ENCODE measurements around the gene FAM193B. TPM values are rescaled to one million over a fixed set of nuclear protein-coding genes. Genes with fewer than 3 reads are reported as not detected.
"Not testable (repeated sequence)": the region's sequence is repeated elsewhere in the genome, so short reads cannot be mapped to it uniquely, and the experiment has no call there.

Gene FAM193B
- total RNA-seq, 2 experiments from 2014 or later: 47.2 to 52.9 TPM

- not testable (repeated sequence) for H3K9me3 Mint-ChIP-seq, DNase-seq, H3K36me3 Mint-ChIP-seq, H3K4me1 Mint-ChIP-seq, H3K27ac Mint-ChIP-seq, H3K4me3 Mint-ChIP-seq, H3K27me3 Mint-ChIP-seq
Observed at GRCh38 chr5:177534433-177534832, 19.9 kb downstream of the FAM193B start.

DNA sequence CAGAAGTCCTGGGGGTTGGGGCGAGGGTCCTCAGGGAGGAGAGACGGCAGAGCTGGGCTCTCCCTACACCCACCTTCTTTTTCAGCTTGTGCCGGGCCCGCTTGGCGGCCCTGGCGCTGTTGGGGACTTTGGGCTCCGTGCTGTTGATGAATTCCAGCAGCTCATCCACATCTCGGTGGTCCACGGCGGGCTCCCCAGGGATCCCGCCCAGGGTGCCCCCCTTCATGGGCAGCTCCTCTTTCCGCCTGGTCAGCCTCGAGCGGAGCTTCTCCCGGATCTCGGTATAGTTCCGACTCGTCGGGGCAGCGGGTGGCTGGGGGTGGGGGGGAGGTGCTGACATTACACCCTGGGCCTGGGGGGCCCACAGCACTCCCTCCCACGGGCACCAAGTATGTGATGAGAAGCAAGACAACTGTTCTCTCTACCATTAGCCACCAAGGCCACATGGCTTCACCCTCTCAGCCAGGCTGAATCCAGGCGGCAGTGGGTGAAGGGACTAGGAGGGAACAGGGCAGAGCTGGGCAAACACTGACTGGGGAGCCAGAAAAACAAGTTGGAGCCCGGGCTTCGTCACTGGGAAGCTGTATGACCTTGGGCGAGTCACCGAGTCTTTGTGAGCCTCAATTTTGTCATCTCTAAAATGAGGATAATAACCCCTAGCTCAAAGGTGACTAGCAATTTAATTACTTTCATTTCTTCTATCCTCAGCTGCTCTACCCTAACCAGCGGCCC, 23.0 kb downstream of the FAM193B start:
- no peaks in the 10 kb centered on the region for H3K27me3 Mint-ChIP-seq
- peaks cover 8% of the 10 kb centered on the region for H3K36me3 Mint-ChIP-seq
- H3K4me3 Mint-ChIP-seq: no peak overlapping the region
- H3K27ac Mint-ChIP-seq: no peak overlapping the region
- H3K9me3 Mint-ChIP-seq: no peaks in the 10 kb centered on the region
- no peak for DNase-seq
- H3K4me1 Mint-ChIP-seq: no peaks in the 10 kb centered on the region

DNA sequence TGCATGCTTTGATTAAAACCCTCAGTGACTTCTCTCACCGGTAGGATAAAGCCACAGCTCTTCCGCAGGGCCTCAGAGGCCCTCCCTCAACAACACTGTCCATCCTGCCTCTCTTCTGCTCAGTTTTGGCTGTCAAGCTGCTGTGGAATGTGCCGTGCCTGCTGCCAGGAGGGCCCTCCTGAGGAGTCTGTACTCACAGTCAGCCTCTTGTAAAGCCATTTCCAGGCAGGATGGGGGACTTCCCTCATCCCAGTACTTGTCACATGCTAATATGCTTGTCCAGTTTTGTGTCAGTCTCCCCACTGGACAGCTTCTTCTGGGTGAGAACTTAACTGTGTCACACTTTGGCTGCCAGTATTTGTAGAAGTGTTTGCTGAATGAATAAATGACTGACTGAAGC, 23.7 kb downstream of the FAM193B start:
- Mint-ChIP-seq H3K36me3 (peaks cover 8% of the 10 kb centered on the region), H3K4me1 (no peaks in the 10 kb centered on the region), H3K27ac (no peak overlapping the region), H3K9me3 (no peaks in the 10 kb centered on the region), H3K4me3 (no peak overlapping the region), H3K27me3 (no peaks in the 10 kb centered on the region)
- DNase-seq: no peak

GRCh38 chr5:177529247-177530203, 24.8 kb downstream of the FAM193B start:
- Mint-ChIP-seq H3K27ac (no peak overlapping the region), H3K36me3 (peaks cover 6% of the 10 kb centered on the region), H3K9me3 (no peaks in the 10 kb centered on the region), H3K4me1 (no peaks in the 10 kb centered on the region), H3K27me3 (no peaks in the 10 kb centered on the region), H3K4me3 (no peak overlapping the region)
- DNase-seq: no peak

DNA sequence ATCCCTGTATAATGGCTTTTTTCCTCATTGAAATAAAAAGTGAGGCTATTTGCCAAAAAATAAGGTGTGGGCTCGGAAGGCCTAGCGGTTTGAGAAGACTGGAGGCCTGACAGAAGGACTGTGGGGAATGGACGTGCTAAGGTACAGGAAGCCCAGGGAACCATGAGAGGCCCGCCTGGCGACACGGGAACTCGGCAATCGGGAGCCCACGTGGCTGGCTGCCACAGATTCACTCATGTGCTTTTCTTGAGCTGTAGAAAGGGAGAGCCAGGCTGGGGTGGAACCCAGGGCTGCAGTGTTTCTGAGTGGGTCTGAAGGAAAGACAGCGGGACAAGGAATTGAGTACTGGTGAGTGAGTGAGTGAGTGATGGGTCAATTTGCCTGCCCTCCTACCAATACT, 25.7 kb downstream of the FAM193B start:
- no peak overlapping the region for H3K27ac Mint-ChIP-seq
- H3K27me3 Mint-ChIP-seq: no peaks in the 10 kb centered on the region
- no peak overlapping the region for H3K4me3 Mint-ChIP-seq
- DNase-seq: no peak
- no peaks in the 10 kb centered on the region for H3K9me3 Mint-ChIP-seq
- no peaks in the 10 kb centered on the region for H3K4me1 Mint-ChIP-seq
- peaks cover 6% of the 10 kb centered on the region for H3K36me3 Mint-ChIP-seq

DNA sequence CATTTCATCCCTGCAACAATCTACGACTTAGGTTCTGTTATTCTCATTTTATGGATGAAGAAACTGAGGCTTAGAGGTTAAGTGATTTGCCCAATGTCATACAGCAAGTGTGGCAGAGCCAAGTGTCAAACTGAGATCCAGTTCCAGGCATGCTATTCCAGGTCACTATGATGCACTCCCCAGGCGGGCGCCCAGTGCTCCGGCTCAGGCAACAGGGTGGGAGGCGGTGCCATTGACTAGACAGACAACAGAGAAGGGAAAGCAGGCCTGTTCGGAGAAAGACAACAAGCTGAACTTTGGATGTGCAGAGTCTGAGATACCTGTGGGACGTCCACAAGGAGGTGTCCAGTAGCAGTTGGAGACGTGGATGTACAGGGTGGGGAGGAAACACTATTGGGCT, 26.8 kb downstream of the FAM193B start:
- Mint-ChIP-seq H3K27ac (no peak overlapping the region), H3K4me1 (no peaks in the 10 kb centered on the region), H3K36me3 (peaks cover 6% of the 10 kb centered on the region), H3K9me3 (no peaks in the 10 kb centered on the region), H3K27me3 (no peaks in the 10 kb centered on the region), H3K4me3 (no peak overlapping the region)
- DNase-seq: no peak

DNA sequence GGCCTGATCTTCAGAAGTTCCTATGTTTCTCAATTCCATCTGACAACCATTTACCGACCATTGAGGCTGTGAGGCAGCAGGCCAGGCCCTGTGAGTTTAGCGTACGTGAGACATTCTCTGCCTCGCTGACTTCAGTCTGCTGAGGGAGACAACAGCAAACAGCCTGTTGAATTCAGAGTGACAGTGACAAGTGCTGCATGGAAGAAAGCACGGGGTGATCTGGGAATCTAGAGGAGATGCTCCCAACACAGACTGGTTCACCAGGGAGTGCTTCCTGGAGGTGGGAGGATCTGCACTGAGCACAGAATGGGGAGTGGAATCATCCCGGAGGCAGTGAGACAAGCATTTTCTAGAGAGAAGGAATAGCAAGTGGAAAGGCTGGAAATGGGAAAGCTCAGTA, 27.6 kb downstream of the FAM193B start:
- Mint-ChIP-seq H3K27ac (no peak overlapping the region), H3K9me3 (no peaks in the 10 kb centered on the region), H3K4me3 (no peak overlapping the region), H3K4me1 (peaks cover under 1% of the 10 kb centered on the region), H3K27me3 (no peaks in the 10 kb centered on the region), H3K36me3 (peaks cover 3% of the 10 kb centered on the region)
- no peak for DNase-seq

- Mint-ChIP-seq H3K4me1 (peaks cover 6% of the 10 kb centered on the region), H3K27me3 (no peaks in the 10 kb centered on the region), H3K9me3 (no peaks in the 10 kb centered on the region), H3K27ac (no peak overlapping the region), H3K36me3 (peaks cover 3% of the 10 kb centered on the region), H3K4me3 (no peak overlapping the region)
- no peak for DNase-seq
Observed at GRCh38 chr5:177526191-177526590, 28.2 kb downstream of the FAM193B start.

DNA sequence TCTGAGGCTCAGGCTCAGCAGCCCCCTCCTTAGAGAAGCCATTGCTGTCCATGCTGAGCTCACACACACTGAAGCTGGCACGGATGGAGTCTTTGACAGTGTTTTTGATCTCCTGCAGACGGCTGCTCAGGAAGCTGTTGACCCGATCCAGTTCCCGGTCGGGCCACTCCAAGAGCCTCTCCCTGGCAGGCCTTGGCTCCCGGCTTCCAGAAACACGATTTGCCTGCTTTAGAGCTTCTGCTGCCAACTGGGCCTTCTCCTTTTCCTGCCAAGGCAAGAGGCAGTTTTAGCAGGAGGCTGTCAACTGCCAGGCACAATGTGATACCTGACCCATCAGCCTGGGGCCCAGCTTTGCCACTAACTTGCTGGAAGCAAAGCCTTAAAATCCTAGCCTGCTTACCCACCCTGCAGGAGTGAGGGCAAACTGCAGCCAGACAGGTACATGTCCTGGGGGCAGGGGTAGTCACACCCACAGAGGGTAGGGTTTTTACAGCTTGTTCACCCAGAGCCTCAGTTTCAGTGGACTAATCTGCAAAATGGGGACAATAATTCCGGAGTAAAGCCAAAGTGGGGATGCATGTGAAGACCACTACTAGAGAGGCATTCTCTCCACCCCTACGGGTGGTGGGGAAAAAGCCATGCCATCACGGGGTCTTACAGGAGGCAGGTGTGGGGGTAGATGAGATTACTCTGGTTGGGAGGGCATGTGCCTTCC, 29.3 kb downstream of the FAM193B start:
- DNase-seq: no peak
- Mint-ChIP-seq H3K9me3 (no peaks in the 10 kb centered on the region), H3K27me3 (no peaks in the 10 kb centered on the region), H3K27ac (no peak overlapping the region), H3K4me1 (peaks cover 13% of the 10 kb centered on the region), H3K36me3 (no peaks in the 10 kb centered on the region), H3K4me3 (no peak overlapping the region)

GRCh38 chr5:177524539-177524900, 29.8 kb downstream of the FAM193B start:
- no peak for DNase-seq
- no peaks in the 10 kb centered on the region for H3K27me3 Mint-ChIP-seq
- H3K9me3 Mint-ChIP-seq: no peaks in the 10 kb centered on the region
- H3K36me3 Mint-ChIP-seq: no peaks in the 10 kb centered on the region
- peaks cover 19% of the 10 kb centered on the region for H3K4me1 Mint-ChIP-seq
- no peak overlapping the region for H3K27ac Mint-ChIP-seq
- H3K4me3 Mint-ChIP-seq: no peak overlapping the region

DNA sequence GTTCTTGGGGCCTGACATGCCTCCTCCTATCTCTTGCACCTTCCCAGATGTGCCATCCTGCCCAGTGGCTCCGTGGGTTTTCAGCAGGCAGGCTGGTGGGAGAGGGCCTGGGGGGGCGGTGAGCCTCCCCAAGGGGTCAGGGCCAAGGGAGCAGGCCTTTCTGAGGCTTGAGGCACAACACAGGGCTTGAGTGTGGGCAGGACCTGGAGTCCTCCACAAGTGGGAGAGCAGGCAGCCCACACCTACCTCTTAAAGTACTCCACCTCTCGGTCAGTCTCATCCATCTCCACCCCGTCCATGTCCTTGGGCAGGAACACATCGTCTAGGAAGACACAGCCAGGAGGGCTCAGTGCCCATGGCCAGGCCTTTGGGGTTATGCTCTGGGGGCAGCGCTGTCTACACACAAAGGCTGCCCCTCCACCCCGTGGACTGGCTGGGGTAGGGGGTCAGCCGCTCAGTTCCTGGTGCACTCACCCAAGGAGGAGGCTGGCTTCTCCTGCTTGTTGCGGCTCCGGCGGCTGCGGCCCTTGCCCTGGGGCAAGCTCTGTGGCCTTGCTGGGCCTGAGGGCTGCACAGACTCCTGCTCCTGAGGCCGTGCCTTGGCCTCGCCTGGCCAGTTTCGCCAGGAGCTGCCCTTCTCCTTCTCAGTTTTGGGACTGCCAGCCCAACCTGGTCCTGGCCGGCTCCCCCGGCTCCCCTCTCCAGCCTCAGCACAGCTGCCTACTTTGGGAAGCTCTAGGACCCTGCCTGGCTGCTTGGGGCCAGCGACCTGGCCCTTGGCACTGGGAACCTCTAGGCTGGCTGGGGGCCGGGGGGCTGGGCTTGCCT, 30.4 kb downstream of the FAM193B start:
- no peaks in the 10 kb centered on the region for H3K27me3 Mint-ChIP-seq
- H3K36me3 Mint-ChIP-seq: no peaks in the 10 kb centered on the region
- H3K4me3 Mint-ChIP-seq: no peak overlapping the region
- H3K9me3 Mint-ChIP-seq: no peaks in the 10 kb centered on the region
- peaks cover 25% of the 10 kb centered on the region for H3K4me1 Mint-ChIP-seq
- no peak for DNase-seq
- H3K27ac Mint-ChIP-seq: no peak overlapping the region

DNA sequence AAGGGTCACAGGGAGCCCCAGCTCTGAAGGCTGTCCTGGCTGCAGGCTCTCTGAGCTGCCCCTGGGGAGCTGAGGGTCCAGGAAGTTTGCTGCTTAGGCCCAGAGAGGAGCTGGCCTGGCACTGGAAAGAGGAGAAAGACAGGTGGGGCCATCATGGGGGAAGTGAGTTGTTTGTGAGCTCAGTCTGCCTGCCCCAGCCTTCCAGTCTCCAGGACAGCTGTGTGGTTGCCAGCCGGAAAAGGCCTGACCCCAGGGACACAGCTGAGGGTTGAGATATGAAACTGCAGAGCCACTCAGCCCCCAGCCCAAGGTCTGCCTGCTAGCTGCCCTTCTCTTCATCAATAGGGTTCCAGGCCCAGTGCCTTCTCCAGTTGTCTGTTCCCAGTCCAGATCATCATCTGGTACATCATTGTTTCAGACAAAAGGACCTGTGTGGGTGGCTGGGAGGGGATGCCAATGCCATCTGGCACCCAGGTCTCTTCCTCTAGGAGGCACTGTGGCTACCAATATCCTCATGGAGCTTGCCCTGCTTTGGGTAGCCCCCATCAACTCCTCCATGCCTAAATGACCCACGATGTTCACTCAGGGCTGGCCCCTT, 33.3 kb downstream of the FAM193B start:
- H3K27ac Mint-ChIP-seq: peak overlapping the region; percentile 73
- H3K27me3 Mint-ChIP-seq: no peaks in the 10 kb centered on the region
- no peak for DNase-seq
- no peak overlapping the region for H3K4me3 Mint-ChIP-seq
- H3K9me3 Mint-ChIP-seq: no peaks in the 10 kb centered on the region
- peaks cover 28% of the 10 kb centered on the region for H3K4me1 Mint-ChIP-seq
- H3K36me3 Mint-ChIP-seq: peaks cover 12% of the 10 kb centered on the region

DNA sequence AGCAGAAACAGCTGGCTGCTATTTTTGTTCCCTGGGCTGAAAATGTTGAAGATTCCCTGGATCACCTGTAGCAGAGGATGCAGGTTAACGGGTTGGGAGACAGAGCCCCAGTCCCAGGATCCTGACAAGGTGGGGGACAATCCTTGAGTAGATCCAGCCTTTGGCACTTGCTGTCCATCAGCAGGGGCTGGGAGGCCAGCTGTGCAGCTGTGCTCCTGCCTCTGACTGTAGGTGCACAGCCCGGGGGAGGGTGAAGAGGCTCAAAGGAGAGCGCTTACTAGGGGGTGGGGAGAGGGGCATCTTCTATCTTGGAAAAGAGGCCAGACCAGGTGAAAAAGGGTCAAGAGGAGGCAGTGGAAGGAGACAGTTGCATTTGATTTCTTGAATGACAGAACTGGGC, 34.1 kb downstream of the FAM193B start:
- Mint-ChIP-seq H3K4me1 (peaks cover 35% of the 10 kb centered on the region), H3K27me3 (no peaks in the 10 kb centered on the region), H3K27ac (peak overlapping the region; percentile 73), H3K4me3 (no peak overlapping the region), H3K36me3 (peaks cover 20% of the 10 kb centered on the region), H3K9me3 (no peaks in the 10 kb centered on the region)
- DNase-seq: no peak
